AG04449 (cell line): ENCODE data around the gene RAP1GAP2.
"Not testable (repeated sequence)": the region's sequence is repeated elsewhere in the genome, so short reads cannot be mapped to it uniquely, and the experiment has no call there.

ENCODE experiments used
- CTCF ChIA-PET: fragments of 350-600 bp; formaldehyde crosslinking; extraction: SDS; loops from one replicate; lab custom pipeline; 2021; ENCODE audit warnings: antibody characterized with exemption; lab: Yijun Ruan, JAX
- POLR2A ChIA-PET: fragments of 400-600, 350-600 bp; formaldehyde crosslinking; extraction: SDS; loops from one replicate; lab custom pipeline; 2020; ENCODE audit warnings: antibody characterized with exemption, inconsistent platforms; lab: Yijun Ruan, JAX
- DNase-seq: peaks from one replicate; pipeline ENCODE4 v3.0.0-alpha.2; 2010; ENCODE audit warnings: low read depth, low spot score
- H3K4me3 ChIP-seq: 2 replicates; pipeline ENCODE4 v1.5.1; 2011; ENCODE audit warnings: low read depth, mild to moderate bottlenecking, control low read depth, low read length
- TF ChIP-seq, protein P1 (sequence below): IDR thresholded peaks from one replicate; pipeline ENCODE4 v1.5.1; 2011; ENCODE audit warnings: mild to moderate bottlenecking, moderate library complexity, low read length, control low read depth, inconsistent platforms; ENCODE audit not compliant: insufficient read depth; ENCODE audit errors: missing control alignments

RAP1GAP2 gene

DNA sequence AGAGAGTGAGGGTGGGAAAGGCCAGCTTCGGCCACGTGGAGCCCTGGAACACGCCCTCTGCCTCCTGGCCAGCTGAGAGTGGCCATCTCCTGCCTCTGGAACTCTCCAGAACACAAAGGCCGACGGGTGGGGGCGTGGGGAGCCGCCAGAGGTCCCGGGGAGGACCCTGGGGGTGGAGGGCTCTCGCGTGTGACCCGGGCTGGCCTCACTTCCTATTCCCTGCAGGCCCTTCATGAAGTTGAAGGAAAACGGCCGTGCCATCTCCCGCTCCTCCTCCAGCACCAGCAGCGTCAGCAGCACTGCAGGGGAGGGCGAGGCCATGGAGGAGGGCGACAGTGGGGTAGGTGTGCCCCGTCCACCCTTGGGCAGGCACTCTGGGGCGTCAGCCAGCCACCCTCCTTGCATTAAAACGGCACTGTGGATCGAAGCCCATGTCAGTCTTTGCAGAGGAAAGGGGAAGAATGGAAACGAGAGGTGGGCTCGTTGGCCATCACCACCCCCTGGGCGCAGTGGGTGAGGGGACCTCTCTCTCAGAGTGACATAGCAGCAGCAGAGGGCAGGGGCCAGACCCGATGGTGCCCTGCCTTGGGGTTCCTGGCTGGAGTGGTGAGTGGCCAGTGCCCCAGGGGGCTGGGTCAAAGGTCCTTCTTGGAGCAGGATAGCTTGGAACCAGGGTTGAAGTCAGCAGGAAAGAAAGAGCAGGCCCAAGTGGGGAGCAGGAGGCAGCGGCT, 230.1 kb downstream of the RAP1GAP2 start:
- TF ChIP-seq, protein P1, sequence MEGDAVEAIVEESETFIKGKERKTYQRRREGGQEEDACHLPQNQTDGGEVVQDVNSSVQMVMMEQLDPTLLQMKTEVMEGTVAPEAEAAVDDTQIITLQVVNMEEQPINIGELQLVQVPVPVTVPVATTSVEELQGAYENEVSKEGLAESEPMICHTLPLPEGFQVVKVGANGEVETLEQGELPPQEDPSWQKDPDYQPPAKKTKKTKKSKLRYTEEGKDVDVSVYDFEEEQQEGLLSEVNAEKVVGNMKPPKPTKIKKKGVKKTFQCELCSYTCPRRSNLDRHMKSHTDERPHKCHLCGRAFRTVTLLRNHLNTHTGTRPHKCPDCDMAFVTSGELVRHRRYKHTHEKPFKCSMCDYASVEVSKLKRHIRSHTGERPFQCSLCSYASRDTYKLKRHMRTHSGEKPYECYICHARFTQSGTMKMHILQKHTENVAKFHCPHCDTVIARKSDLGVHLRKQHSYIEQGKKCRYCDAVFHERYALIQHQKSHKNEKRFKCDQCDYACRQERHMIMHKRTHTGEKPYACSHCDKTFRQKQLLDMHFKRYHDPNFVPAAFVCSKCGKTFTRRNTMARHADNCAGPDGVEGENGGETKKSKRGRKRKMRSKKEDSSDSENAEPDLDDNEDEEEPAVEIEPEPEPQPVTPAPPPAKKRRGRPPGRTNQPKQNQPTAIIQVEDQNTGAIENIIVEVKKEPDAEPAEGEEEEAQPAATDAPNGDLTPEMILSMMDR = no peak
- no peak overlapping the region for H3K4me3 ChIP-seq
- no peak for DNase-seq
- CTCF ChIA-PET = no interaction called here
- POLR2A ChIA-PET = no interaction called here

DNA sequence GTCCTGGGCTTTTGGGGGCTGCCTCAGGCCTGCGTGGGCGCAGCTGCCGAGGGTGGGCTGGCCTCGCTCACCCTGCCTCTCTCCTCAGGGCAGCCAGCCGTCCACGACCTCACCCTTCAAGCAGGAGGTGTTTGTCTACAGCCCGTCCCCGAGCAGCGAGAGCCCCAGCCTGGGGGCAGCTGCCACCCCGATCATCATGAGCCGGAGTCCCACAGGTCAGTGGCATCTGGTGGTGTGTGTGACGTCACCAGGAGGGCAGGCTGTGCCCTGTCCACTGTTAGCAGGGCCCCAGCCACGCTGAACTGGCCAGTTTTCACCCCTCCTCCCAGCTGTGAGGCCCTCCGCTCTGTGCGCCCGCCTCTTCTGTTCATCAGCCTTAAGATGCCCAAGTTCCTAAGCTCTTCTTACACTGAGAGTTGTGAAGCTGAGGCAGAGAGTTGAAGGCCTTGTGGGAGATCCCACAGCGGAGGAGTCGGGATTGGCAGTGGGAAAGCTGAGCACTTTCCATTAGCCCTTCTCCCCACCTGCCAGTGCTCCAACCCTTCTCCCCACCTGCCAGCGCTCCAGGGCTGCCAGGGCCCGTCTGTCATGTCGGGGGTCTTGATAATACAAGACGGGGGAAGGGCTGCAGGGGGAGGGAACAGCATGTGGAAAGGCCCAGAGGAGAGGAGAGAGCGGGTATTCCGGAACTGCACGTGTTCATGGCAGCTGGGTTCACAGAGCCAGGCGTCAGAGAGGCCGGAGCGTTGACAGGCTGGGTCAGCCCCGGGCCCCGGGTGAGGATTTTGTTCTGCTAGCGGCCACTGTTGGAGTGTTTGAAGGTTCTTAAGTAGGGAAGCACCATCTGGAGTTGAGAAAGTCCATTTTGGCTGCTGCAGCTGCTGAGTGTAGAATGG, 230.9 kb downstream of the RAP1GAP2 start:
- TF ChIP-seq, protein P1 = no peak
- ChIA-PET CTCF (no interaction called here), POLR2A (no interaction called here)
- no peak overlapping the region for H3K4me3 ChIP-seq
- DNase-seq = no peak

DNA sequence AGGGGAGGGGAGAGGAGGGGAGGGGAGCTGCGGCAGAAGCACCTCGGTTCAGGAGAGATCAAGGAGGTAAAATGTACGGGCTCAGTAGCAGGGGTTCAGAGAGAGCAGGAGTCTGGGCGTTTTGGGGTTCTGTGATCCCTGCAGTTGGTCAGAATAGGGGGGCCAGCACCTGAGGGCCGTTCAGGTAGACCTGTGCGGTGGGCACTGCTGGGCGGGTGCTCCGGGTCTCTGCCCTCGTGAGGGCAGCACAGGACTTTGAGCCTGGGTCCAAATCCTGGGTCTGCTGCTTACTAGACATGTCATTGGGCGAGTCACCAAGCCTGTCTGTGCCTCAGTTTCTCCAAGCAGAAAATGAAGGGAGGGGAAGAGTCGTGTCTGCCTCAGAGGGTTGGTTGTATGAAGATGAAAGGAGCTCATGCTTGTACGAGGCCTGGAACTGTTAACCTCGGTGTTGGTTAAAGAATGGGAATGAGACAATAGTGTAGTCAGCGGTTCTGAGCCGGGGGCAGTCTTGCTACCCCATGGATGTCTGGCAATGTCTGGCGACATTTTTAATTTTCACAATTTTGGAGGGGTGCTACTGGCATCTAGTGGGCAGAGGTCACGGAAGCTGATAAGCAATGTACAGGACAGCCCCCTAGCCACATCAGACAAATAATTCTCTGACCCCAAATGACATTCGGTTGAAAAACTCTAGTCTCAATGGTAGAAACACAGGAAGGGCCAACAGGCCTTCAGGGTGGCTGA, 231.7 kb downstream of the RAP1GAP2 start:
- ChIA-PET POLR2A (no interaction called here), CTCF (no interaction called here)
- TF ChIP-seq, protein P1 = no peak
- no peak overlapping the region for H3K4me3 ChIP-seq
- no peak for DNase-seq

DNA sequence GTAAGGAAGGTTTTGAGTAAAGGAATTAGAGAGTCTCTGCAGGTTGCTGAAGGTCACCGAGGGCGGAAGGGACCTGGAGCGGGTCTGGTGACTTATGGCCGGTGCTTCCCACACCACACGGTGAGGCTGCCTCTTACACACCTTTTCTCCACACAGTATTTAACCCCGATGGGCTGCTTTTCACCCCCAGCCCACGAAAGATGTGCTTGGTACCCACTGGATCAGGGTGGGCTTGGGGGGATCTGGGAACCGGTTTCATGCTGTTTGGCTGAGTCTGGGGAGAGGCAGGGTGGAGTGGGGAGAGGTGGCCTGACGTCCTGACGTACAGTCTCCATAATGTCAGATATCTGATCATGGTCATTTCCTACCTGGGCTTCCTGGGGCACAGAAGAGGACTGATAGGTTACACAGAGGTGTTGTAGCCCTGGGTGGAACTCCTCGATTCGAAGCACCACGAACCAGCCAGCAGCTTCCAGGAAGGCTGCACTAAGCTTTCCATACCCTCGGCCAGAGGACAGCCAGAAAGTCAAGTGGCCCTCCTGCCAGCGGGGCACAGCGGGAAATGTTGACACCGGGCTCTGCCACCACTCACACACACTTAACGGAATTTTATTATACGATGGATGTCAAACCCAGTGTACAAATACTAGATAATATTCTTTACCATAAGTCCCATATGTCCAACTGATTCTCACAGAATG, 233.1 kb downstream of the RAP1GAP2 start:
- no peak for DNase-seq
- ChIA-PET CTCF (no interaction called here), POLR2A (no interaction called here)
- TF ChIP-seq, protein P1 = no peak
- no peak overlapping the region for H3K4me3 ChIP-seq

DNA sequence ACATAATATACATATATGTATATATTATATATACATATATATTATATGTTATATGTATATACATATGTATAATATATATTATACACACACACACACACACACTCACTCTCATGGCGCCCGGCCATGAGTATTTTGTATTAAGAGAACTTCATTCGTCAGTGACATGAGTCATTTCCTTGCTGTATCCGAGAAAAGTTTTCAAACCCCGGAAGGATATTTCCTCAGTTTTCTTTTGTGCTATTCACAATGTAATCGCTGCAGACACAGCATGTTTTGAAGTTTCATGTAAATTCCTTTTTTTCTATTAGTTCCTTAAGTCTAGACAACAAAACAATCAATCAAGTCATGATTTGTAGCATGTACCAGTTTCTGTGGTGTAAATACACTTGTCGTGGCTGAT, 233.9 kb downstream of the RAP1GAP2 start:
- ChIA-PET POLR2A (no interaction called here), CTCF (no interaction called here)
- no peak overlapping the region for H3K4me3 ChIP-seq
- DNase-seq = no peak
- TF ChIP-seq, protein P1 = no peak

DNA sequence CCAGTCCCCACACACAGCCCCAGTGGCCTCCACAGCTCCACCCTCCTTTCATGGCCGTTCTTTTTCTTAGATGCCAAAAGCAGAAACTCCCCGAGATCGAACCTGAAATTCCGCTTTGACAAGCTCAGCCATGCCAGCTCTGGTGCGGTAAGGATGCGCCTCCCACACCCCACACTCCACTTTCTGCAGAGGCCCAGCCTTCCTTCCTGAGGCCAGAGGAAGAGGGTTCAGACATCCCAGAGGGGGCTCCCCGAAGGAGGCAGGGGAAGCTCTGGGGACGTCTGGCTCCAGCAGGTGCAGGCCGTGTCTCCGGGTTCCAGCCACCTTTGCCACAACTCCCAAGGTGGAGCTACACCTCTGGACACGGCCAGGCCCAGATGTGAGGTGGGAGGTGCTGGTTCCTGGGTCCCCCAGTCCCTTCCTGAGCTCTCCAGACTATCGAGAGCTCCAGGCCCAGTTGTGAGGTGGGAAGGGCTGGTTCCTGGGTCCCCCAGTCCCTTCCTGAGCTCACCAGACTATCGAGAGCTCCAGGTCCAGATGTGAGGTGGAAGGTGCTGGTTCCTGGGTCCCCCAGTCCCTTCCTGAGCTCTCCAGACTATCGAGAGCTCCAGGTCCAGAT, 234.7 kb downstream of the RAP1GAP2 start:
- DNase-seq, CTCF ChIA-PET, POLR2A ChIA-PET, H3K4me3 ChIP-seq: not testable (repeated sequence)
